Epidermal melanocyte (primary cell): ENCODE measurements around the gene GLI1.
"Not testable (repeated sequence)": the region's sequence is repeated elsewhere in the genome, so short reads cannot be mapped to it uniquely, and the experiment has no call there.

Experiments used
- DNase-seq: peaks from one replicate; pipeline ENCODE4 v3.0.0; 2011; ENCODE audit warnings: low spot score; ENCODE audit not compliant: insufficient read length

Gene GLI1

DNA sequence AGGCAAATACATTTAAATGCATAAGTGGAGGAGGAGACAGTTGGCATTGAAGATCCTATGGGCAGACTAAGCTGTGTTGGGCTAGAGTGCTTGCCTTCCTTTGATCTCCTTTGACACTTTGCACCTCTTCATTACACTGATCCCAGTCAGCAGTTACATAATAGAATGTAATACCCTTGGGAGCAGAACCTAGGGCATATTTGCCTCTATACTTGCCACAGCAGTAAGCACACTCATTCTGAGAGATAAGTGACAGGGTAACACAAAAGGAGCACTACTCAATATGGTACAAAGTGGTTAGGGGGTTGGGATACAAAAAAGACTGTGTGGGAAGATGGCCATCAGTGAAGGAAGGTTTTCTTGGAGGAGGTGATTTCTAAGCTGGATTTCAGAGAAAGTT, 37.2 kb downstream of the GLI1 start:
- DNase-seq, result no peak

DNA sequence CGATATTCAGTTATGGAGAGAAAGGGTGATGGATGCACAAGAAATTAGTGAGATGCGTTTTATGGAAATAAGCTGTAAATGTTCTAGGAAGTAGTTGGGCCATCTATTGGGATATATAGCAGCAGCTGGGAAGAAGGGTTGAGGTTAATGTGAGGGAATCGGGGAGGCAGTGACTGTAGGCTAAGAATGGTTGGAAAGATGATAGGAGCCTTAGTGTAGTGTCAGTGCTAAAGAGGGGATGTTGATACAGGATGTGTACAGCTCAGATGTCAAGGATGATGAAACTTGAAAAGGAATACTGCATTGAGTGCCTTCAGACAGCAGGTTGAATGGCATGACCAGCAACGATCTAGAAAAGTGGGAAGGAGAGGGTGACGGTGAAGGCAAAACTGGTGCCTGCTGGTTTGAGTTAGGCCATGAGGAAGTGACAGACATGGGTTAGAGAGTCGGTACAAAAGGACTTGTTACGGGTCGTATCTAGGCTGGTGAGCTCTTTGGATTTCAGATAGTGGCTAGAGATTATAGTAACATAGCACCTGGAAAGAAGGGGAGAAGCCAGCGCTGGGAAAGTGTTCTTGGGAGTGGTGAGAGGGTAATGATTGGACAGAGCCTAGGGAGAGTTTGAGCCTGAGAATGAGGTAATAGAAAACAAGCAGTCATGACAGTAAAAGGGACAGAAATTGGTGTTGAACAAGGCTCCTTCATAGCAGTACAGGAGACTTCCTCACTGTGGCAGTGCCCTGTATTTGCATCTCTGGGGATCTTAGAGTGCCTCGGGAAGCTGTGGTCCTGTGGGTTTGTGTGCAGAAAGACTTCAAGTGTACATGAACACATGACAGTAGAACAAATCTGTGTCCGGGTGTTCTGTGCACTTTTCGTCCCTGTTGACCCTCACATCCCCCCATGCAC, 37.9 kb downstream of the GLI1 start:
- no peak for DNase-seq

DNA sequence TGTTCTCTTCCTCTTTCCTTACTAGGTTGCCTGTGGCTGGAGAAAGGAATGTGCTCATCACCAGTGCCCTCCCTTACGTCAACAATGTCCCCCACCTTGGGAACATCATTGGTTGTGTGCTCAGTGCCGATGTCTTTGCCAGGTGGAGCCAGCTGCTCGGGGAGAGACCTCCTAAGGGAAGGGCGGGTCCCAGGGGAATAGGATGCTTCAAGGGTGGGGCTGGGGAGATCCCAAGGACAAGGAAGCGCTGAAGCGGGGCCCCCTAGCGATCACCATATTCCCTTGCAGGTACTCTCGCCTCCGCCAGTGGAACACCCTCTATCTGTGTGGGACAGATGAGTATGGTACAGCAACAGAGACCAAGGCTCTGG, 38.5 kb downstream of the GLI1 start:
- DNase-seq, result no peak

DNA sequence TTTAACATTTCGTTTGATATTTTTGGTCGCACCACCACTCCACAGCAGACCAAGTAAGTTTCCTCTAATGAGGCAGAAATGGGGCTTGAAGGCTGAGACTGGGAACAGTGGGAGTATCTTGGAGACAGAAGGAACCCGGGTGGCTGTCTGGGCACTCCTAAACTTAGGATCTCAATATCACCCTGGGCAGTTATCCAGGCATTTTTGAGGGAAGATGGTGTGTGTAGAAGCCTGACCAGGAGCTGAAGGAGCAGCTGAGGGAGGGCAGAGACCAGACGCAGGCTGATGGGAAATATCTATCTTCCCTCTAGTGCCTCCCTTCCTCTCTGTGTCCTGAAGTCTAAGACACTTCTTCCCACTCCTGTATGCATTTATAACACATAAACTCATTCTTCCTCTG, 39.0 kb downstream of the GLI1 start:
- DNase-seq, result no peak

DNA sequence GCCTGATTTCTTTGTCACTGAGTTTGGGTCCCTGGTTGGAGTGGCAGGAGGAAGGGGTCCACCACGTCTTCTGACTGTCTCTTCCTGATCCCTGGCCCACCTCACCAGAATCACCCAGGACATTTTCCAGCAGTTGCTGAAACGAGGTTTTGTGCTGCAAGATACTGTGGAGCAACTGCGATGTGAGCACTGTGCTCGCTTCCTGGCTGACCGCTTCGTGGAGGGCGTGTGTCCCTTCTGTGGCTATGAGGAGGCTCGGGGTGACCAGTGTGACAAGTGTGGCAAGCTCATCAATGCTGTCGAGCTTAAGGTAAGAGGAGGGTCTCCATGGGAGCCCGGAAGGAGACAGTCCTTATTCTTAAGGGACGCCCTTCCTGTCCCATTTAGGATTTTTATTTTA, 40.6 kb downstream of the GLI1 start:
- no peak for DNase-seq

DNA sequence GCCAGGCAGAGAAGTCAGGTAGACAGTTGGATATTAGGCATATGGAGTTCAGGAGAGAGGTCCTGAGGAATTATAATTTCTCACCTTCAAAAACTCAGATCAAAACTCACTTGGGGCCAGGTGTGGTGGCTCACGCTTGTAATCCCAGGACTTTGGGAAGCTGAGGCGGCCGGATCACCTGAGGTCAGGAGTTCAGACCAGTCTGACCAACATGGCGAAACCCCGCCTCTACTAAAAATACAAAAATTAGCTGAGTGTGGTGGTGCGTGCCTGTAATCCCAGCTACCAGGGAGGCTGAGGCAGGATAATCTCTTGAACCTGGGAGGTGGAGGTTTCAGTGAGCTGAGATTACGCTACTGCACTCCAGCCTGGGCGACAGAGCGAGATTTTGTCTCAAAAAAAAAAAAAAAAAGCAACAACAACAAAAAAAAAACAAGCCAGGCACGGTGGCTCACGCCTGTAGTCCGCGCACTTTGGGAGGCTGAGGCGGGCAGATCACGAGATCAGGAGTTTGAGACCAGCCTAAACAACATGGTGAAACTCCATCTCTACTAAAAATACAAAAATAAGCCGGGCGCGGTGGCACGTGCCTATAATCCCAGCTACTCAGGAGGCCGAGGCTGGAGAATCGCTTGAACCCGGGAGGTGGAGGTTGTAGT, 42.9 kb downstream of the GLI1 start:
- DNase-seq, result not testable (repeated sequence)

DNA sequence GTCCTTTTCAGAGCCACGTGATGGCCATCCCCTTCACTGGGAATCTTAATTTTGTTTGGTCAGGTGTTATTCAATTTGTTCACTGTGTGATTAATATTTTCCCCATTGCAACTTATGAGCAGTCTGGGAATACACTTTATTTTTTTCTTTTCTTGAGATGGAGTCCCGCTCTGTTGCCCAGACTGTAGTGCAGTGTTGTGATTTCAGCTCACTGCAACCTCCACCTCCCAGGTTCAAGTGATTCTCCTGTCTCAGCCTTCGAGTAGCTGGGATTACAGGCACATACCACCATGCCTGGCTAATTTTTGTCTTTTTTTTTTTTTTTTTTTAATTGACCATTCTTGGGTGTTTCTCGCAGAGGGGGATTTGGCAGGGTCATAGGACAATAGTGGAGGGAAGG, 47.0 kb downstream of the GLI1 start:
- not testable (repeated sequence) for DNase-seq

DNA sequence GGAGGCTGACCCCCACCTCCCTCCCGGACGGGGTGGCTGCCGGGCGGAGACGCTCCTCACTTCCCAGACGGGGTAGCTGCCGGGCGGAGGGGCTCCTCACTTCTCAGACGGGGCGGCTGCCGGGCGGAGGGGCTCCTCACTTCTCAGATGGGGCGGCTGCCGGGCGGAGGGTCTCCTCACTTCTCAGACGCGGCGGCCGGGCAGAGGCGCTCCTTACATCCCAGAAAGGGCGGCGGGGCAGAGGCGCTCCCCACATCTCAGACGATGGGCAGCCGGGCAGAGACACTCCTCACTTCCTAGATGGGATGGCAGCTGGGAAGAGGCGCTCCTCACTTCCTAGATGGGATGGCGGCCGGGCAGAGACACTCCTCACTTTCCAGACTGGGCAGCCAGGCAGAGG, 48.2 kb downstream of the GLI1 start:
- not testable (repeated sequence) for DNase-seq

DNA sequence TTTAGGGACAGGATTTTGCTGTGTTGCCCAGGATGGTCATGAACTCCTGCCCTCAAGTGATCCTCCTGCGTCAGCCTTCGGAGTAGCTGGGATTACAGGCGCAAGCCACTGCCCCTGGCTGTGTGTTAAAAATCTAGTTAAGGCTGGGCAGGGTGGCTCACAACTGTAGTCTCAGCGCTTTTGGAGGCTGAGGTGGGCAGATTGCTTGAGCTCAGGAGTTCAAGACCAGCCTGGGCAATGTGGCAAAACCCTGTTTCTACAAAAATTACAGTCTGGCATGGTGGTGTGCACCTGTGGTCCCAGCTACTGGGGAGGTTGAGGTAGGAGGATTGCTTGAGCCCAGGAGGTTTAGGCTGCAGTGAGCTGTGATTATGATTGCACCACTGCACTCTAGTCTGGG, 51.6 kb downstream of the GLI1 start:
- no peak for DNase-seq

DNA sequence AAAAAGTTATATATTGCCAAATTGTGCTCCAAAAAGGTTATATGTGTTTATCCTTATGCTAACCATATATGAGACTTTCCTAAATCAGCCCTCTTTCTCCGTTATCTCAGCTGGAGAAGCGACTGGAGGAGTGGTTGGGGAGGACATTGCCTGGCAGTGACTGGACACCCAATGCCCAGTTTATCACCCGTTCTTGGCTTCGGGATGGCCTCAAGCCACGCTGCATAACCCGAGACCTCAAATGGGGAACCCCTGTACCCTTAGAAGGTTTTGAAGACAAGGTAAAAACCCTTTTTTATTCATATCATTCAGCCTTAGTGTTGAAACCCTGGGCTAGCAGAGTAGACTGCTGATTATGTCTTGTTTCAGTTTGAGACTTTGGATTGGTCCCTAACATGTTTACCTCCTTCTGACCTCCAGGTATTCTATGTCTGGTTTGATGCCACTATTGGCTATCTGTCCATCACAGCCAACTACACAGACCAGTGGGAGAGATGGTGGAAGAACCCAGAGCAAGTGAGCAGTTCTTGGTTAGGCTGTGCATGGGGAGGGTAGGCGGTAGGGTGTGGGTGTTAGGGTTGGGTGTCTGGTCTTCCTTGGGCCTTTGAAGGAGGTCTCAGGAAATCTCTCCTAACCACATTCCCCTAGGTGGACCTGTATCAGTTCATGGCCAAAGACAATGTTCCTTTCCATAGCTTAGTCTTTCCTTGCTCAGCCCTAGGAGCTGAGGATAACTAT, 52.2 kb downstream of the GLI1 start:
- no peak for DNase-seq

DNA sequence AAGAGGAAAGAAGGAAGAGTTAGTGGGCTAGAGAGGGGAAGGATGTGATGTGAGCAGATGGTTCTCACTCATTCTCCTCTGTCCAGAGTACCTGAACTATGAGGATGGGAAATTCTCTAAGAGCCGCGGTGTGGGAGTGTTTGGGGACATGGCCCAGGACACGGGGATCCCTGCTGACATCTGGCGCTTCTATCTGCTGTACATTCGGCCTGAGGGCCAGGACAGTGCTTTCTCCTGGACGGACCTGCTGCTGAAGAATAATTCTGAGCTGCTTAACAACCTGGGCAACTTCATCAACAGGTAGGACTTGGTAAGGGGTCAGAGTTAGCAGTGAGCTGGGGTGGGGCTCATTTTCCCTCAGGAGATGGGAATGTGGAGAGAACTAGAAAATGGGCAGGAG, 53.1 kb downstream of the GLI1 start:
- no peak for DNase-seq

DNA sequence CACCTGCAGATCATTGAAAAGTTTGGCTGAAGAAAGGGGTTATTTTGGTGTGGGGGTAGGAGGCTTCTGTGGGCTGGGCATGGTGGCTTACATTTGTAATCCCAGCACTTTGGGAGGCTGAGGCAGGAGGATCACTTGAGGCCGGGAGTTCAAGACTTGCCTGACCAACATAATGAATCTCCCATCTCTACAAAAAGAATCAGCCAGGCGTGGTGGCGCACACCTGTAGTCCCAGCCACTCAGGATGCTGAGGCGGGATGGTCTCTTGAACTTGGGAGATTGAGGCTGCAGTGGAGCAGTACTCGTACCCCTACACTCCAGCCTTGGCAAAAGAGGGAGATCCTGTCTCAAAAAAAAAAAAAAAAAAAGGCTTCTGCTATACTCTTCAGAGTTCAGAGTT, 53.7 kb downstream of the GLI1 start:
- DNase-seq, result no peak

DNA sequence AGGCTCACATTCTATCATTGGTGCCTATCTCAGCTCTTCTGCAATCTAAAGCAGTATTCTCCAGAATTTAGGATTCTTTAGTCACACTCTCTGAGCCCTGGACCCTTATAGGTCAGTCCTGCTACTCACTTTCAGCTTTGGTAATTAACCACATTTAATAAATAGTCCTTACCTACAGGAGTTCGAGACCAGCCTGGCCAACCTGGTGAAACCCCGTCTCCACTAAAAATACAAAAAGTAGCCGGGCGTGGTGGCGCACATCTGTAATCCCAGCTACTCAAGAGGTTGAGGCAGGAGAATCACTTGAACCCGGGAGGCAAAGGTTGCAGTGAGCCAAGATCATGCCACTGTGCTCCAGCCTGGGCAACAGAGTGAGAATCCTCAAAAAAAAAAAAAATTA, 54.1 kb downstream of the GLI1 start:
- not testable (repeated sequence) for DNase-seq

DNA sequence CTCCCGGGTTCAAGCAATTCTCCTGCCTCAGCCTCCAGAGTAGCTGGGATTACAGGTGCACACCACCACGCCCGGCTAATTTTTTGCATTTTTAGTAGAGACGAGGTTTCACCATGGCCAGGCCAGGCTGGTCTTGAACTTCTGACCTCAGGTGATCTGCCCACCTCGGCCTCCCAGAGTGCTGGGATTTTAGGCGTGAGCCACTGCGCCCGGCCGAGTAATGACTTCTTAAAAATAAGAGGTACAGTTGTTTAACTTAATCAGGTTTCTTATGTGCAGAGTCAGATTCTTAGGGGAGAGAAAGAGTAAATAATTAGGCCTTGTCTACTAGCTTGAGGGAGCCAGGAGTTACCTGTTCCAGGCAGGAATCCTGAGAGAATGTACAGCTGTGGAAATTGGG, 54.7 kb downstream of the GLI1 start:
- not testable (repeated sequence) for DNase-seq

DNA sequence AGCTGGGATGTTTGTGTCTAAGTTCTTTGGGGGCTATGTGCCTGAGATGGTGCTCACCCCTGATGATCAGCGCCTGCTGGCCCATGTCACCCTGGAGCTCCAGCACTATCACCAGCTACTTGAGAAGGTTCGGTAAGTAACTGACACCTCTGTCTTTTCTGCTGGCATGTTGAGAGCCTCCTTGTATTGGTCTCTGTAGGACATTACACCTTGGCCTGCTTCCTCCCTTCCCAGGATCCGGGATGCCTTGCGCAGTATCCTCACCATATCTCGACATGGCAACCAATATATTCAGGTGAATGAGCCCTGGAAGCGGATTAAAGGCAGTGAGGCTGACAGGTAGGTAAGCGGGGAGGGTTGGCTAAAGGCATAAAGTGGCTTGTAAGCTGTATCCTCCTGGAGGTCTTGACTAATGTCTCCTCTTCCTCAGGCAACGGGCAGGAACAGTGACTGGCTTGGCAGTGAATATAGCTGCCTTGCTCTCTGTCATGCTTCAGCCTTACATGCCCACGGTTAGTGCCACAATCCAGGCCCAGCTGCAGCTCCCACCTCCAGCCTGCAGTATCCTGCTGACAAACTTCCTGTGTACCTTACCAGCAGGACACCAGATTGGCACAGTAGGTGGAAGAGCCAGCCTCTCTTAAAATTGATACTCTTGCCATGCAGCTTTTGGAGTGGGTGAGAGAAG, 55.3 kb downstream of the GLI1 start:
- no peak for DNase-seq

DNA sequence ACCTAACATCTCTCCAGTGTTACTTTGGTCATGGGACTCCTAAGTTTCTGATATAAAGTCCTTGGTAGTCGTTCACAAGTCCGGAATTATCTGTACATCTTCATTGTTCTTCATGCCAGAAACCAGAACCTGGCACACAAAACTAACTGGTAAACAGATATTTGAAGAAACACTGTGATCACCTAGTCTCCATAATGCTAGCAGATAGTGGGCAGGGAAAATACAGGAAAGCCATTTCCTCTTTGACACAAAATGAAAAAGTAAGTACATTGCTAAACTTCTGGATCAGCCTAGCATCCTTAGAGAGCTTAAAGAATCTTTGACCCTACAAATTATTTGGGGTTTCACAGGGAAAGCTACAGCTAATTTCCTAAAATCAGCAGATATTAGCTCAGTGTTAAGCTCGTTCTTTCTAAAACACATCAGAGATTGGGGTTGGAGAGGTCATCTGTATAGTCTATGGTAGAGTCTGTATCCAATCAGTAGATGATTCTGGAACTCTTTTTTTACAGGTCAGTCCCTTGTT, 55.9 kb downstream of the GLI1 start:
- DNase-seq, result no peak

DNA sequence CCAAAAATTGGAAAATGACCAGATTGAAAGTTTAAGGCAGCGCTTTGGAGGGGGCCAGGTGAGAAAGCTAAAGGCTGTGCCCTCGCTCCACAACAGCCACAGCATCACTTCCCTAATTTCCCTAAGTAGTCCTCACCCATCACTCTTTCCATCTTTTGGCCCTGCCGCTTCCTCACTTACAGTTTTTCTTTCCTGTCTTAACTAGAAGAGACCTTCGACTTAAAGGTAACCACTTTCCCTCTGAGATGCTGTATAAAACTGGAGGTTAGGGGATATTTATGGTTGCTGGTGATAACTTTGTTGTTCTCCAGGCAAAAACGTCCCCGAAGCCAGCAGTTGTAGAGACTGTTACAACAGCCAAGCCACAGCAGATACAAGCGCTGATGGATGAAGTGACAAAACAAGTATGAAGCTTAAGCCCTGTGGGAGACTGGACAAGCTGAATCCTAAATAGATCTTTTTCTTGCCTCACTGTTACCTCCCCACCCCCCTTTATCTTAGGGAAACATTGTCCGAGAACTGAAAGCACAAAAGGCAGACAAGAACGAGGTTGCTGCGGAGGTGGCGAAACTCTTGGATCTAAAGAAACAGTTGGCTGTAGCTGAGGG, 56.5 kb downstream of the GLI1 start:
- no peak for DNase-seq

DNA sequence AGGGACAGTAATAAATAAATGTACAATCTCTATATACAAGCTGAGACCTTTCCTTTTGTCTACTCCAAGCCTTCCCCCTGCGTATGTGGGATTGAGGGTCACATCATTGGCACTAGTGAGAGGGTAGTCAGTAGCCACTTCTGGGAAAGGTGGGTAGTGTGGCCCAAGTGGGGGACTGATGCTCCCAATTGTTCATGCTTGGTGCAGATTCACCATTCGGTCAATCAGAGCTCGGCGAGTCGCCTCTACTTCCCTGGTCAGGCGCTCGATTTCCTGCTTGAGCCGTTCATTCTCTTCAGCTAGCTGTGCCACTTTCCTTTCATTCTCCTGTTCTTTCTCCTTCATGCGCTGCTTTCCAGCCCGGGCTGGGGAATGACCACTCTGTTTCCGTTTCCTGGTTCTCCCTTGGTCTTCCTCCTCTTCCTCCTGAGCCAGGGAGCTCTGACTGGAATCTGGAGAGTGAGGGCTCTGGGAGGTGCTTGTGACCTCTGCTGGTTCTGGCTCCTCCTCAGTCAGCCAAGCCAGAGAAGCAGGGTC, 57.1 kb downstream of the GLI1 start:
- no peak for DNase-seq

DNA sequence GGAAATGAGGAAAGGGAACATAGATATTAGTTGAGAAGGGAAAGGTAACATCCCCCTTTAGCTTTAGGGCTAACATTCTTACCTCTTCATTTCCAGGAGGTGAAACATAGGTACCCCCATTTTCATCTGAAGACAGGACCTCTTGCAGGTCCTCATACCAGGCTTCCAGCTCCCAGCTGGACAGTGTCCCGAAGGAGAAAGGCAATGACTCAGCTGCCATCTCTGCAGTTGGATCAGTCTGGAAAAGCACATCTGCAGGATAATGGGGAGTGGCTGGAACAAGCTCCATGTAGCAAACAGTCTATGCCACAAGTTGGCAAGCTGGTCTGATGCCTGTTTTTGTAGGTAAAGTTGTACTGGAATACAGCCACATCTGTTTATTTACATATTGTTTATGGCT, 57.6 kb downstream of the GLI1 start:
- no peak for DNase-seq

DNA sequence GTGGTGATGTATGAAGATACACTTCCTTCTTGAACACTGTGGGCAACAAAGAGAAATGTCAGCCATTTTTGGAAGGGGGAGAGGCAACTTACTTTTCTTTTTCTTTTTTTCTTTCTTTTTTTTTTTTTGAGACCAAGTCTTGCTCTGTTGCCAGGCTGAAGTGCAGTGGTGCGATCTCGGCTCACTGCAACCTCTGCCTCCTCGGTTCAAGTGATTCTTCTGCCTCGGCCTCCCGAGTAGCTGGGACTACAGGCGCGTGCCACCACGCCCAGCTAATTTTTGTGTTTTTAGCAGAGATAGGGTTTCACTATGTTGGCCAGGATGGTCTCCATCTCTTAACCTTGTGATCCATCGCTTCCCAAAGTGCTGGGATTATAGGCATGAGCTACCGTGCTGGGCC, 58.1 kb downstream of the GLI1 start:
- not testable (repeated sequence) for DNase-seq
